ENCODE results near the gene EIF1AX. TPM values are rescaled to one million over a fixed set of nuclear protein-coding genes. Genes with fewer than 3 reads are reported as not detected.

EIF1AX gene
- total RNA-seq, 1 experiment from 2014 or later, result 51.1 TPM

DNA sequence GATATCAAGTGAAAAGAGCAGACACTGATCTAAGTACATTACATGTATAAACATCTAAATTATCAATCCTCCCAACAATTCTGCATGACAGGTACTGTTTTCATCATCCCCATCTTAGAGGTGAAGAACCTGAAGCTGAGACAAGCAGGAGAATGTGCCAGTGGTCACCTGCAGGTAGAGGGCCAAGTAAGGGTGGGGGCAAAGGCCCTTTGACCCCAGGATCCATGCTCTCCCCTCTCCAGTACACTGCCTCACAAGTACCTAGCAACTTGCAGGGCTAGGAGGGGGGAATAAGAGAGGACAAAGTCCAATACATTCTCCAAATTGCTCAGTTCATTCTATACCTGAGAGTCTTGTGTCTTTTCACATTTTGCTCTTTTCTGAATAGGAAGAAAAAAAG is 16.7 kb downstream of the EIF1AX start:
- no peak overlapping the region for H3K4me2 ChIP-seq (ENCODE audit: low read length)
- ATAC-seq (no peak), DNase-seq (no peak)
- peaks cover 21% of the 10 kb centered on the region for H3K36me3 ChIP-seq (ENCODE audit: low read depth, low read length)
- no peaks in the 10 kb centered on the region for H3K9me3 ChIP-seq (ENCODE audit: low read length)
- H3K9ac ChIP-seq (ENCODE audit: low read length), result no peak overlapping the region
- H3K79me2 ChIP-seq (ENCODE audit: low read length), result no peaks in the 10 kb centered on the region
- CTCF ChIA-PET, result no interaction called here
- H3K9me2 ChIP-seq (replicated peaks; ENCODE audit: low read length), result no peaks in the 10 kb centered on the region
- no peak overlapping the region for H3K4me3 ChIP-seq (ENCODE audit: low read length)
- peaks cover 9% of the 10 kb centered on the region for H3F3A ChIP-seq (ENCODE audit: low read length, unreplicated experiment)
- no TSS peak for BruUV-seq (replicated peaks)
- intact Hi-C loops (cut with micrococcal nuclease), result no loop called here
- H4K20me1 ChIP-seq (ENCODE audit: low read length), result 0 out of 2 replicates have a peak, but pooled peaks cover 8% of the 10 kb centered on the region
- no peaks in the 10 kb centered on the region for H3K27me3 ChIP-seq (ENCODE audit: low read length)
- POLR2A ChIA-PET (ENCODE audit: unreplicated experiment), result no interaction called here
- no peak overlapping the region for H3K27ac ChIP-seq (ENCODE audit: low read length)
- no peaks in the 10 kb centered on the region for H3K4me1 ChIP-seq (ENCODE audit: insufficient read depth, low read length)
- H2AFZ ChIP-seq (ENCODE audit: low read length), result no peak overlapping the region
- TF ChIP-seq EZH2phosphoT487 (IDR thresholded peaks at IDR 0.05; ENCODE audit: borderline replicate concordance, low read length) (no peak), EZH2 (IDR thresholded peaks at IDR 0.05; ENCODE audit: low read length, unreplicated experiment) (no peak)
- TF ChIP-seq, protein P1, sequence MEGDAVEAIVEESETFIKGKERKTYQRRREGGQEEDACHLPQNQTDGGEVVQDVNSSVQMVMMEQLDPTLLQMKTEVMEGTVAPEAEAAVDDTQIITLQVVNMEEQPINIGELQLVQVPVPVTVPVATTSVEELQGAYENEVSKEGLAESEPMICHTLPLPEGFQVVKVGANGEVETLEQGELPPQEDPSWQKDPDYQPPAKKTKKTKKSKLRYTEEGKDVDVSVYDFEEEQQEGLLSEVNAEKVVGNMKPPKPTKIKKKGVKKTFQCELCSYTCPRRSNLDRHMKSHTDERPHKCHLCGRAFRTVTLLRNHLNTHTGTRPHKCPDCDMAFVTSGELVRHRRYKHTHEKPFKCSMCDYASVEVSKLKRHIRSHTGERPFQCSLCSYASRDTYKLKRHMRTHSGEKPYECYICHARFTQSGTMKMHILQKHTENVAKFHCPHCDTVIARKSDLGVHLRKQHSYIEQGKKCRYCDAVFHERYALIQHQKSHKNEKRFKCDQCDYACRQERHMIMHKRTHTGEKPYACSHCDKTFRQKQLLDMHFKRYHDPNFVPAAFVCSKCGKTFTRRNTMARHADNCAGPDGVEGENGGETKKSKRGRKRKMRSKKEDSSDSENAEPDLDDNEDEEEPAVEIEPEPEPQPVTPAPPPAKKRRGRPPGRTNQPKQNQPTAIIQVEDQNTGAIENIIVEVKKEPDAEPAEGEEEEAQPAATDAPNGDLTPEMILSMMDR (conservative IDR thresholded peaks at IDR 0.05; ENCODE audit: low read depth, low read length), result no peak

DNA sequence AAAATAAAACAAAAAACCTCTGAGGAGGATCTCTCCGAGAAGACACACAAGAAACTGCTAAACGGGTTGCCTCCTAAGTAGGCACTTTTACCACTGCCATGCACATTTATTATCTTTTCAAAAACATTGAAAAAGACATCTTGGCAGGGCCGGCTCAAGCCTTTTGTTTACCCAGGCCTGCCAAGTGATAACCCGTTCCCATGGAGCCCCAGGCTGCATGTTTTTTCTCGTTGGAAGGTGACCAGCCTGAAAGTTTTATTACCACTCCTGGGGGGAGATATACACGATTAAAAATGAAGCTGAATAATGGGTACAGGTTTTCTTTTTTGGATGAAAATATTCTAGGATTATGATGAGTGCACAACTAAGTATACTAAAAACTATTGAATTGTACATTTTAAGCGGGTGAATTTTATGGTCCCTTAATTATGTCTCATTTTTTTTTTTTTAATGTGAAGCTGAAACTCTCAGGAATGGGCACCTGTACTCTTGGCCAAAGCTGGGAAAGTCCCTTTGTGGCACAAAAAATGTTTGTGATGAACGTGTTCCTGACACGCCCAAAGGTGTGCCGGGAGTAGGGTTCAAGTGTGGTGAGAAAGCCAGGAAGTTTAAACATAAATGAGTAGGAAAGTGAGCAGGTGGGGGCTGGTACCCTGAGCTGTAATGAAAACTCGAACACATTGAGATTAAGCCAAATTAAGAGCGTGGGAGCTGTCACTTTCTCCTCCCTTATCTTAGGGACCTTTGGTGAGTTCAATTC is 23.4 kb downstream of the EIF1AX start:
- Histone ChIP-seq H3K9ac (ENCODE audit: low read length) (peak overlapping the region; percentile 40), H3K4me1 (ENCODE audit: insufficient read depth, low read length) (peaks cover 19% of the 10 kb centered on the region), H3K27ac (ENCODE audit: low read length) (peak overlapping the region; percentile 78), H3K9me2 (replicated peaks; ENCODE audit: low read length) (no peaks in the 10 kb centered on the region), H3F3A (ENCODE audit: low read length, unreplicated experiment) (no peaks in the 10 kb centered on the region), H3K4me3 (ENCODE audit: low read length) (peak overlapping the region; percentile 39; the same call in 1 of the 2 replicates), H3K27me3 (ENCODE audit: low read length) (no peaks in the 10 kb centered on the region), H3K79me2 (ENCODE audit: low read length) (no peaks in the 10 kb centered on the region), H3K4me2 (ENCODE audit: low read length) (peak overlapping the region; percentile 74), H3K9me3 (ENCODE audit: low read length) (no peaks in the 10 kb centered on the region), H3K36me3 (ENCODE audit: low read depth, low read length) (no peaks in the 10 kb centered on the region), H4K20me1 (ENCODE audit: low read length) (no peaks in the 10 kb centered on the region), H2AFZ (ENCODE audit: low read length) (peak overlapping the region; percentile 15; the same call in 1 of the 2 replicates)
- TF ChIP-seq EZH2 (IDR thresholded peaks at IDR 0.05; ENCODE audit: low read length, unreplicated experiment), result no peak
- TF ChIP-seq, protein P1 (conservative IDR thresholded peaks at IDR 0.05; ENCODE audit: low read depth, low read length), result no peak
- no peak for TF ChIP-seq EZH2phosphoT487 (IDR thresholded peaks at IDR 0.05; ENCODE audit: borderline replicate concordance, low read length)
- POLR2A ChIA-PET (ENCODE audit: unreplicated experiment), result interaction anchor here (0.5 to 0.6 kb wide), 3 partner anchors 10 to 210 kb away, joined by 3 to 4 read pairs (median 4); no protein-coding TSS in a partner anchor
- DNase-seq (peak; percentile 68), ATAC-seq (peak; percentile 77)
- CTCF ChIA-PET, result no interaction called here
- no TSS peak for BruUV-seq (replicated peaks)
- intact Hi-C loops (cut with micrococcal nuclease), result loop anchor here (5.0 kb wide), 1 partner anchor 211 kb away; no protein-coding TSS in a partner anchor

Measured in PC-3 (cell line).